ENCODE data around the gene YWHAH. TPM values are rescaled to one million over a fixed set of nuclear protein-coding genes. Genes with fewer than 3 reads are reported as not detected.
A peak's percentile ranks its signal among the peaks of the same experiment; 100 is the strongest.

The YWHAH gene
- 60.4 TPM for total RNA-seq
- long read RNA-seq, transcript YWHAH-201 (2 exons, 1,825 nt), result major isoform, 102 of 105 reads
- long read RNA-seq, partial matches to known transcripts, result 2 of 105 reads
- long read RNA-seq, other reads (novel, unspliced or antisense), result 1 of 105 reads

GRCh38 chr22:31943978-31944699 lies at the start of gene YWHAH:
Gene YWHAH, plus strand, starts transcription at chr22:31944535. Its CDS starts 199 bp downstream, at chr22:31944734.
- peak; percentile 95 for ATAC-seq
- intact Hi-C loops (cut with micrococcal nuclease), result no loop called here
- peak; percentile 98 for DNase-seq

- ATAC-seq (no peak), DNase-seq (no peak)
- intact Hi-C loops (cut with micrococcal nuclease), result no loop called here
Measured at GRCh38 chr22:31895411-31896123, 48.8 kb upstream of the YWHAH start.

- ATAC-seq, result no peak
- intact Hi-C loops (cut with micrococcal nuclease), result no loop called here
- no peak for DNase-seq
Measured at GRCh38 chr22:31896472-31896871, 47.9 kb upstream of the YWHAH start.

- ATAC-seq (no peak), DNase-seq (no peak)
- intact Hi-C loops (cut with micrococcal nuclease), result no loop called here
Measured at GRCh38 chr22:31897842-31898805, 46.2 kb upstream of the YWHAH start.

DNA sequence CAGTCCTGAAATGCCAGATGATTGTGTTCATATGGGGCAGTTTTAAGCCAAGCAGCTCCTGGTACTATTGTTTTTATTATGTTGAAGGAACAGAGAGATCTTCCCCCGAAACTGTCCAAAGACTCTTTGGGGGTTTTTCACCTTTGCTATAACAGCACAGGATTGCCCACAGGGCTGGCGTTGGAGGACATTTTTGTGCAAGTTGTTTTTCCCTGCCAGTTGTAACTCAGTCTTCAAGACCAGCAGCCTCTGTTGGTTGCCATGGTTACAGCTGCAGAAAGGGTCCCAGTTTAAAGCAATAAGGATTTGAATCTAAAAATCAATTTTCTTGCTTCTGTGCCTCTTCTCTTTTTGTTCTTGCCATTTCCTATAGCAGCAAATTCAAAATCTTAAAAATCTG lies 45.4 kb upstream of the YWHAH start:
- intact Hi-C loops (cut with micrococcal nuclease), result no loop called here

GRCh38 chr22:31899669-31900068 lies 44.7 kb upstream of the YWHAH start:
- DNase-seq (no peak), ATAC-seq (no peak)
- intact Hi-C loops (cut with micrococcal nuclease), result no loop called here

More for the DNA sequence above, 45.4 kb upstream of the YWHAH start:
- ATAC-seq, result no peak
- DNase-seq, result no peak

- intact Hi-C loops (cut with micrococcal nuclease), result no loop called here
- ATAC-seq, result no peak
Measured at GRCh38 chr22:31901388-31902137, 42.8 kb upstream of the YWHAH start.

DNA sequence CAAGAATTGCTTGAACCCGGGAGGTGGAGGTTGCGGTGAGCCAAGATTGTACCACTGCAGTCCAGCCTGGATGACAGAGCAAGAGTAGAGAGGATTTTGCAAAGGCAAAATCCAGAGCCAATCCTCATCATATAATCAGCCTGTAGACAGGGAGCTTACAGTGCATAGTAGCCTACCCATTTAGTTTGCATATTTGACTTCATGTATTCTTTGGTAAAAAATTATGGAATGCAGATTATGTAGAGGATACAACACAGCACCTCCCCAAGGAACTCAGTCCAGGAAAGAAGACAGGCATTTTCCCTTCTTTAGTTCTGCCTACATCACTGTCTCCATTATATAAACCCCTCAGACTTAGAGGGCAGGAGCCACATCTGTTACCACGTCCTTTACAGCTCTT lies 39.7 kb upstream of the YWHAH start:
- DNase-seq (no peak), ATAC-seq (no peak)
- intact Hi-C loops (cut with micrococcal nuclease), result no loop called here

More at GRCh38 chr22:31901388-31902137, 42.8 kb upstream of the YWHAH start:
- DNase-seq, result no peak

- intact Hi-C loops (cut with micrococcal nuclease), result no loop called here
Measured at GRCh38 chr22:31905356-31905755, 39.0 kb upstream of the YWHAH start.

DNA sequence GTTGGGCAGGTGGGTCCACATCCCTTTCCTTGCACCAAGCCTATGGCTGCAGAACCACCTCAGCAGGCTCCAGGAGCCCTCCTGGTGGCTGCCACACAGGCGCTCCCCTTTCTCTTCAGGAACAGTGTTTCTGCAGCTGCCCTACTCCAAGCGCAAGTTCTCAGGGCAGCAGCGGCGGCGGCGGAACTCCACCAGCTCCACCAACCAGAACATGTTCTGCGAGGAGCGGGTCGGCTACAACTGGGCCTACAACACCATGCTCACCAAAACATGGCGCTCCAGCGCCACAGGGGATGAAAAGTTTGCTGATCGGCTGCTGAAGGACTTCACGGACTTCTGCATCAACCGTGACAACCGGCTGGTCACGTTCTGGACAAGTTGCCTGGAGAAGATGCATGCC lies 38.2 kb upstream of the YWHAH start:
- DNase-seq (no peak), ATAC-seq (no peak)
- intact Hi-C loops (cut with micrococcal nuclease), result no loop called here

More at GRCh38 chr22:31905356-31905755, 39.0 kb upstream of the YWHAH start:
- ATAC-seq (no peak), DNase-seq (no peak)

DNA sequence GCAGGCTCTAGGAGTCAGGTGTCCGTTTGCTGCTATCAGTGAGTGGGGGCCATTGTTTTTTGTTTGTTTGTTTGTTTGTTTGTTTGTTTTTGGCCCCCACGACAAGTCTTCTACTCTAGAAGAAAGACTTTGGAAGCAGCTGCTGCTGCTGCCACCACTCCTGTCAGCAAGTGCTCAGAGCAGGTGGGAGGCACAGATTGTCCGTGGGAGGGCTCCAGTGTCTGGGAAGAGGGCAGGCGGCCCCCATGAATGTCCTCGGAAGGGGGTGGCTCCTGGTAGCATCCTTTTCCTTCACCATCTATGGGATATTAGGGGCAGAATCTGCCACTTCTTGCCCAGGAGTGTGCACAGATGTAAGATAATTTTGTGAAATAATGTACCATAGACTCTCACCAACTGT lies 37.8 kb upstream of the YWHAH start:
- ATAC-seq, result no peak
- intact Hi-C loops (cut with micrococcal nuclease), result no loop called here
- no peak for DNase-seq

- no peak for ATAC-seq
- no peak for DNase-seq
- intact Hi-C loops (cut with micrococcal nuclease), result no loop called here
Measured at GRCh38 chr22:31909977-31910376, 34.4 kb upstream of the YWHAH start.

DNA sequence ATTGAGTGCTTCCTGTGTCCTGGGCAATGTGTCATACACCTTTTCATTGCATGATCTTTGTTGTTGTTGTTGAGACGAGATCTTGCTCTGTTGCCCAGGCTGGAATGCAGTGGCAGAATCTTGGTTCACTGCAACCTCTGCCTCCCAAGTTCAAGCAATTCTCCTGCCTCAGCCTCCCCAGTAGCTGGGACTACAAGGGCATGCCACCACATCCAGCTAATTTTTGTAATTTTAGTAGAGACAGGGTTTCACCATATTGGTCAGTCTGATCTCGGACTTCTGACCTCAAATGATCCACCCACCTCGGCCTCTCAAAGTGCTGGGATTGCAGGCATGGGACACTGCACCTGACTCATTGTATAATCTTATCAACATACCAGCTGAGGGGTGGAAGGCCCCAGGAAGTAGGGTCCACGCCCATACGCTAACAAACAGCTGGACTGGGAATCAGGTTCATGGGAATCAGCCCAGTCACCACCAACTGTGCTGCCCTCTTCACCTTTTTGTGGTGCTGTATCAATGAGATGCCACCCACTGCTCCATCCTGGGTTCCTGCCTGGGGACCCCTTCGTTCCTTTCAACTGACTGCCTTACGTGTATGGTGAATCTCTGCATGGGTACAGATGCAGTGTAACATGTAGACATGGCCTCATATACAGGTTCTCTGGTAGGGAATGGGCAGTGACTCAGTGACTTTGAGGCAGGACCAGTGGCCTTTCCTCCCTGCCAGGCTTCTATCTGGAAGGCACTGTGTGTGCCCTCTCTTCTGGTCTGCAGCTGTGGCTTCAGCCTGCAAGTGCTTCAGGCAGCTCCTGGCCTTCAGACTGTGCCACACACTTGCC lies 32.5 kb upstream of the YWHAH start:
- intact Hi-C loops (cut with micrococcal nuclease), result no loop called here
- DNase-seq, result no peak
- no peak for ATAC-seq

DNA sequence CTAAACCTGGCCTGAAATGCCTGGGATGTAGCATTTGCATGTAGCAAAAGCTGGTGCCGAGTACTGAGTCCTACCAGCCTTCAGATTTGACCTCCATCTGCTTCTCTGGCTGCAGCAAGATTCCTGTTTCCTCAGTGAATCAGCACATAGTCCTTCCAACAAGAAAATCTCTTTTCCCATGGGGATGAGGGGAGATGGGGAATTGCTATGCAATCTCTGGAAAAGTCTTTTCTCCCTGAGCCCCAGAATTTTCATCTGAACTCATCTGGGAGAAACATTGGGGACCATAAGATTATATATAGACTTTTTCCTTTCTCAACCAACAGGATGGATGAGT lies 32.0 kb upstream of the YWHAH start:
- intact Hi-C loops (cut with micrococcal nuclease), result no loop called here
- DNase-seq (no peak), ATAC-seq (no peak)

GRCh38 chr22:31915586-31915985 lies 28.7 kb upstream of the YWHAH start:
- ATAC-seq, result no peak
- intact Hi-C loops (cut with micrococcal nuclease), result no loop called here
- no peak for DNase-seq

GRCh38 chr22:31917227-31917921 lies 27.0 kb upstream of the YWHAH start:
- no peak for DNase-seq
- intact Hi-C loops (cut with micrococcal nuclease), result no loop called here
- ATAC-seq, result peak; percentile 52

GRCh38 chr22:31919730-31920129 lies 24.6 kb upstream of the YWHAH start:
- no peak for DNase-seq
- ATAC-seq, result no peak
- intact Hi-C loops (cut with micrococcal nuclease), result no loop called here
